ENCODE data around the gene SYT3.

Gene SYT3

GRCh38 chr19:50646074-50646807 is 6.6 kb upstream of the SYT3 start:
- TF ChIP-seq CTCF (conservative IDR thresholded peaks at IDR 0.05; ENCODE audit: low read depth, low read length), result no peak
- no peak overlapping the region for H3K4me3 ChIP-seq (ENCODE audit: low read depth, low read length)
- peak; percentile 44 for DNase-seq (ENCODE audit: low read depth)

- no peak for DNase-seq (ENCODE audit: low read depth)
- no peak for TF ChIP-seq CTCF (conservative IDR thresholded peaks at IDR 0.05; ENCODE audit: low read depth, low read length)
Observed at GRCh38 chr19:50645107-50645506, 5.4 kb upstream of the SYT3 start.

GRCh38 chr19:50644315-50644915 is 4.7 kb upstream of the SYT3 start:
- TF ChIP-seq CTCF (conservative IDR thresholded peaks at IDR 0.05; ENCODE audit: low read depth, low read length), result no peak
- DNase-seq (ENCODE audit: low read depth), result no peak
- H3K4me3 ChIP-seq (ENCODE audit: low read depth, low read length), result no peak overlapping the region

More at GRCh38 chr19:50645107-50645506, 5.4 kb upstream of the SYT3 start:
- H3K4me3 ChIP-seq (ENCODE audit: low read depth, low read length), result no peak overlapping the region

GRCh38 chr19:50640368-50640767 is 687 bp upstream of the SYT3 start:
- no peak for DNase-seq (ENCODE audit: low read depth)
- no peak for TF ChIP-seq CTCF (conservative IDR thresholded peaks at IDR 0.05; ENCODE audit: low read depth, low read length)
- H3K4me3 ChIP-seq (ENCODE audit: low read depth, low read length), result no peak overlapping the region

- no peak for DNase-seq (ENCODE audit: low read depth)
Observed at GRCh38 chr19:50638600-50638999, 1.1 kb downstream of the SYT3 start.

GRCh38 chr19:50636317-50637085 is 3.2 kb downstream of the SYT3 start:
- no peak for DNase-seq (ENCODE audit: low read depth)
- TF ChIP-seq CTCF (conservative IDR thresholded peaks at IDR 0.05; ENCODE audit: low read depth, low read length), result no peak
- H3K4me3 ChIP-seq (ENCODE audit: low read depth, low read length), result no peak overlapping the region

More at GRCh38 chr19:50638600-50638999, 1.1 kb downstream of the SYT3 start:
- H3K4me3 ChIP-seq (ENCODE audit: low read depth, low read length), result no peak overlapping the region
- TF ChIP-seq CTCF (conservative IDR thresholded peaks at IDR 0.05; ENCODE audit: low read depth, low read length), result no peak
